D341Med (cell line): ENCODE results near the gene NPHS1.
A peak's percentile ranks its signal among the peaks of the same experiment; 100 is the strongest.
"Not testable (repeated sequence)": the region's sequence is repeated elsewhere in the genome, so short reads cannot be mapped to it uniquely, and the experiment has no call there.

Source experiments
- DNase-seq: peaks from one replicate; pipeline ENCODE4 v3.0.0; 2012; ENCODE audit warnings: low spot score

The NPHS1 gene

GRCh38 chr19:35851213-35852028, 883 bp downstream of the NPHS1 start:
- DNase-seq = peak; percentile 64

DNA sequence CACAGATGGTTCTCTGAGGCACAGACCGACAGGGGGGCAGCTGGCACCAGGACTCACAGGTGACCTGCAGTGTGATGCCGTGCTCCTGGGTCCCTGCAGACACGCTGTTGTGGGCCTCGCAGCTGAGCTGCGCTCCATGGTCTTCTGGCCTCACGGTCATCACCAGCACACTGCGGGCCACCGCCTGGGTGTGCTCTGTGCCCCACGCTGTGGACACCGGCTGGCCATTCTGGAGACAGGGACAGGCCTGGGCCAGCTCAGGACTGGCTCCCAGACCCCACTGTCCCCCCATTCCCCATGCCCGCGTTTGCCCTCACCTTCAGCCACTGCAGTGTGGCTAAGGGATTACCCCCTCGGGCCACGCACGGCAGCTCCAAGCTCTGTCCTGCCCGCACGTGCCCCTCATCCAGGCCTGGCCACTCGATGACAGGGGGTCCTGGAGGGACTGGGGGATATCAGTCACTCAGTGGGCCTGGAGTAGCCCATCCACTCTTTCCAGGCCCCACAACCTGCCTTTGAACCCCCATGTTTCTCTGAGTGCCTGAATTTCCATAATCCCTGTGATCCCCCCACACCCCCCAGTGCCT, 3.3 kb downstream of the NPHS1 start:
- DNase-seq = no peak

- DNase-seq = no peak
Measured at GRCh38 chr19:35848486-35848885, 3.8 kb downstream of the NPHS1 start.

DNA sequence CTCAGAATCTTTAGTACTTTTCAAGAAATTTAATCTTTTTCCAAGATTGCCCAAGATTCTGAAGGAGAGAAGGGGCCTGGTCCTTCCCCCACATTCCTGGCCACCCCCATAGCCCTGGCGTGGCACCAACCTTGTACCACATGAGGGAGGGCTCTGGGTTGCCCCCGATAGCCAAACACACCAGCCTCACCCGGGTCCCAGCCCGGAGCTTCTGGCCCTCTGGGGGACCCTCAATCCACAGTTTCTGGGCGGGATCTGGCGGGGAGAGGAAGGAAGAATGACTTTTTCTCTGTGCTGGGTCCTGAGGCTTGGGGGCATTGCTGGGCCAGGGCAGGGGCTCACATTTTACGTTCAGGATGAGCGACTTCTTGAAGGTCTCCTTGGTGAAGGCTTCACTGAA, 4.4 kb downstream of the NPHS1 start:
- no peak for DNase-seq

- DNase-seq = peak; percentile 52
Measured at GRCh38 chr19:35846038-35846668, 6.2 kb downstream of the NPHS1 start.

GRCh38 chr19:35845215-35846037, 6.9 kb downstream of the NPHS1 start:
- peak; percentile 56 for DNase-seq

GRCh38 chr19:35844482-35845214, 7.7 kb downstream of the NPHS1 start:
- no peak for DNase-seq

DNA sequence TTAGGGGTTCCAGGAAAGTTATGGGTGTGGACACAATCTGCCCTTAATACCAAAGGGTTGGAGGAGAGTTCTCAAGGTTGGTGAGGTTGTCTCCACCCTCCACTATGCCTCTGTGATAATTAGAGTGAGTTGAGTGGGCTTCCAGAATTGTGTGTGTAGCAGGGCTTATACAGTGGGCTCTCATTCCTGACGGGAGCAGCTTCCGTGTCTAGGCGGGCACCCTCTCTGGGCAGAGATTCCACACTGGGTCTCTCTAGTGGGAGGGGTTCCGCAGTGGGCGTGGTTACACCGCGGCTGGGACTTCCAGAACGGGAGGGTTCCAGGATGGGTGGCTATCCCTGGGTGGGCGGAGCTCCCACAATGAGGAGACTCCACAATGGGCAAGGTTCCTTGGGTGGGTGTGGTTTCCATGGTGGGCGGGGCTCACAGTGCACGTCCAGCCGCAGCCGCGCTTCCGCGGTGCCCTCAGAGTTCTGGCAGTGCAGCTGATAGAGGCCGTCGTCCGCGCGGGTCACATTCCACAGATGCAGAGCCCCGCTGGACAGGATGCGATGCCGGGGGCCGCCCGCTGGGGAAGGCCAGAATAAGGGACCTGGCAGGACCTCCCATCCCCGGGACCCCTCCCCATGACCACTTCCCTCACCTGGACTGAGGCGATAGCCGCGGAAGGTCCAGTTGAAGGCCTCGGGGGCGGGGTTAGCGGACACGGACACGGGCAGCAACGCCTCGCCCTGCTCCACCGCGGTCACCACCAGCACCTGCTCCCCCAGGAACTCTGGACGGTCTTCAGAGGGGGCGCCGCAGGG, 8.4 kb downstream of the NPHS1 start:
- peak; percentile 43 for DNase-seq

DNA sequence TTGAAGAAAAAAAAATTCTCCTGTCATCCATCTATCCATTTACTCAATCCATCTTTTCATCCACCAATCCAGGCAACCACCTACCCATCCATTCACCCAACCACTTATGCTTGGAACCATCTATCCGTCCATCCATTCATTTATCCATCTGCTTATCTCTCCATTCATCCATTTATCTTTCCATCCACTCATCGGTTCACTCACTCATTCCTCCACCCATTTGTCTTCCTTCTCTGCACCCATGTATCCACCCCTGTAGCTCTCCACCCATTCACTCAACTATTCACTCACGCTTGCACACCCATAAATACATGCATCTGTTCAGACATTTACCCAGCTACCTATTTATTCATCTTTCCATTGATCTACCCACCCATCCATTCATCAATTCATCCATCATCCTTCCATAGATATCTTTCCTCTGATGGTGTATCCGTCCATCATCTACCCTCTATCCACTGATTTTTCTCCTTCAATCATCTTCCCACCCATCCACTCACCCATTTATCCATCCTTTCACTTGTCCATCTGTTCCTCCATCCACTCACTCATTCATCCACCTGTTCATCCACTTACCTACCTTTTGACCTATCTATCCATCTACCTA, 9.5 kb downstream of the NPHS1 start:
- DNase-seq = no peak

DNA sequence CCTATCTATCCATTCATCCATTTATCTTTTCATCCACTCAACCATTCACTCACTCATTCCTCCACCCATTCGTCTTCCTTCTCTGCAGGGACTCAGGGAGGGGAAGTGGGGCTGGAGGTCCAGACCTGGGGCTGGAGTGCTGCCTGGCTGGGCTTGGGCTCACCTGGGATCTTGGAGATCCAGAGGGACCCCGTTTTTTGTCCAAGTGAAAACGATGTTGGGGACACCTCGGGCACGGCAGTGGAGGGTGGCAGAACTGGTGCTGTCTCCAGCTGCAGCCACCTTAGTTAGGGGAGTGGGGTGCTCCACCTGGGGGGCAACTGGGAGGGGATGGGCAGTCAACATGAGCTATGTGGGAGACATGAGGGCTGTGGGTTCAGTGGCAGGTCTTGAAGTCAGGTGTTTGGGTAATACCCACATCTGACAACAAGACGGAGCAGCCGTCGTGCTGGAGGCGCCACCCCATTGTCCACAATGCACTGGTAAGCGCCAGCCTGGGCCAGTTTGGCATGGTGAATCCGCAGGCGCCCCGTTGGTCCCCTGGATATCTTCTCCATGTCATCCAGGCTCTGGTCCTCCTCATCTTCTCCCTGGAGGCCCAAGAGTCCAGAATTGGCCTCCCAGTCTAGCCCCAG, 10.2 kb downstream of the NPHS1 start:
- no peak for DNase-seq

DNA sequence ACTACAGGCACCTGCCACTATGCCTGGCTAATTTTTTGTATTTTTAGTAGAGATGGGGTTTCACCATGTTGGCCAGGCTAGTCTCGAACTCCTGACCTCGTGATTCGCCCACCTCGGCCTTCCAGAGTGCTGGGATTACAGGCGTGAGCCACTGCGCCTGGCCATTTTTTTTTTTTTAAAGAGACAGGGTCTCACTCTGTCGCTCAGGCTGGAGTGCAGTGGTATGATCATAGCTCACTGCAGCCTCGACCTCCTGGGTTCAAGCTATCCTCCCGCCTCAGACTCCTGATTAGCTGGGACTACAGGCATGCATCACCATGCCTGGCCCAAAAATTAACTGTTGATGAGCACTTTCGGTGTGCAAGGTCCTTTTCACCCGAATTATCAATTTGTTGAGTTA, 16.2 kb downstream of the NPHS1 start:
- not testable (repeated sequence) for DNase-seq

DNA sequence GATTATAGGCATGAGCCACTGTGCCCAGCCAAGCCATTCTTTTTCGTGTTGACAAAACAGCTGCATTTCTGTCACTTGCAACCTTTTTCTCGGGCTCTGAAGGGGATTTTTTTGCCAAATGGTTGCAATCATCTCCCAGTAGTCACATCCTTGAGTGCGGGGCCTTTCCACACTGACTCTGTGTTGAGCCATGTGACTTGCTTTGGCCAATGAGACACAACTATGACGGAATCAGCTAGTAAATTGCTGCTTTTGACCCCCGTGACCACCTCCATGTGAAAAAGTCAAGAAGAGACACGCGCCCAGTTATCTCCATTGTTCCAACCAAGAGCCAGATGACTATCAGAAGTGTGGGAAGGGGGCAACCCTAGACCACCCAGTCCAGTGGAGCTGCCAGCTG, 18.3 kb downstream of the NPHS1 start:
- no peak for DNase-seq

GRCh38 chr19:35832054-35832453, 20.2 kb downstream of the NPHS1 start:
- no peak for DNase-seq

DNA sequence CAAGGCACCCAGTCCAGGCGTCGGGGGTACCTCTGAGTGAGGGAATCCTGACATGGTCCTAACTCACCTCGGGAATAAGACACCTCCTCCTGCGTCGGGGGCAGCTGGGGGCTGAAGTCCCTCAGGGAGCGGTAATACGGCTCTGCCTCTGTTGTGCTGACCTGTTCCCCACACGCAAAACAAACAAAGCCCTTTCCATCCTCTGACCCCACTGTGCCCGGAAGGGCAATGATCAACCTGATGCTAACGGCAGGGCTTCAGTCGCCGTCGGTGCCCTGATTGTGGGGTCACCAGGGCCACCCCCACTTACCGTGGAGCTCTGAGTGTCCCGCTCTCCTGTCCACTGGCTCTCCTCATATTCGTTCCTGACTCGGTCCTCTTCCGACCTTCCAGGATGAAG, 21.3 kb downstream of the NPHS1 start:
- no peak for DNase-seq

- DNase-seq = no peak
Measured at GRCh38 chr19:35828692-35829301, 23.5 kb downstream of the NPHS1 start.

DNA sequence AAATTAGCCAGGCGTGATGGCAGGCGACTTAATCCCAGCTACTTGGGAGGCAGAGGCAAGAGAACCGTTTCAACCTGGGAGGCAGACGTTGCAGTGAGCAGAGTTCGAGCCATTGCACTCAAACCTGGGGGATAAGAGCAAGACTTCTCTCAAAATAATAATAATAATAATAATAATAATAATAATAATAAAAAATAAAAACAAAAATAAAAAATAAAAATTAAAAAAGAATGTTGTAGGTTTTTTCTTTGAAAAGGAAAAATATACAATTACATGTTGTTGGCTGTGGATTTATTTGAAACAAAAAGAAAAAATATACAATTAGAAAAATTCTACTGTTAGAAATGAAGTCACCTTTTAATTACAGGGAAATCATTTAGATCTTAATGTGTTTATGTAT, 28.2 kb downstream of the NPHS1 start:
- no peak for DNase-seq

- DNase-seq = no peak
Measured at GRCh38 chr19:35822579-35822978, 29.7 kb downstream of the NPHS1 start.

- DNase-seq = no peak
Measured at GRCh38 chr19:35818445-35818844, 33.9 kb downstream of the NPHS1 start.

DNA sequence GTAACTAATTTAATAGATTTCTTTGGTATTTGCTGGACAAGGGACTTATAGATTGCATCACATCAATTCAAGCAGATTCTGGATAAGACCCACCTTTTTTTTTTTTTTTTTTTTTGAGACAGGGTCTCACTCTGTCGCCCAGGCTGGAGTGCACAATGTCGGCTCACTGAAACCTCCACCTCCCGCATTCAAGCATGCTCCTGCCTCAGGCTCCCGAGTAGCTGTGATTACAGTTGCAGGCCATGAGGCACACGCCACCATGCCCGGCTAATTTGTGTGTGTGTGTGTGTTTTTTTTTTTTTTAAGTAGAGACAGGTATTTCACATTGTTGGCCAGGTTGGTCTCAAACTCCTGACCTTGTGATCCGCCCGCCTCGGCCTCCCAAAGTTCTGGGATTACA, 35.5 kb downstream of the NPHS1 start:
- DNase-seq = no peak

DNA sequence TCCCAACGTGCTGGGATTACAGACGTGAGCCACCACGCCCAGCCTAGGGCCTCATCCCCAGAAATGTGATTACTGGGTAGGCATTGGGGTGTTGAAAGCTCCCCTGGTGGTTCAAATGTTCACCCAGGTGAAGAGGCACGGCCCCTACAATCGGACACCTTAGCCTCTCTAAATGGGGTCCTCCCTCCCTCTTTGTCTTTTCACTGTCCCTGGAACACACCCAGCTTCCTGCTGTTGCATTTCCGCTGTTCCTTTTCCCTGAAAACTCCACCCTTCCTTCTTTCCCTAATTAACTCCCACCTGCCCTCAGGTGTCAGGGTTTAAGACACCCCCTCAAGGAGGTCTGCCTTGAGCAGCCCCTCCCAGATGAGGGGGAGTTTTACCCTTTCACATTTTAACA, 36.0 kb downstream of the NPHS1 start:
- no peak for DNase-seq
